Measurements from ENCODE around the gene INPP4A. TPM values are rescaled to one million over a fixed set of nuclear protein-coding genes. Genes with fewer than 3 reads are reported as not detected.

The INPP4A gene
- total and polyA plus RNA-seq, 10 of the 15 experiments (the other 5 are each of a cell fraction or from before 2014, with no cell fraction given): 4.7 to 62.3 (median 36.9) TPM

DNA sequence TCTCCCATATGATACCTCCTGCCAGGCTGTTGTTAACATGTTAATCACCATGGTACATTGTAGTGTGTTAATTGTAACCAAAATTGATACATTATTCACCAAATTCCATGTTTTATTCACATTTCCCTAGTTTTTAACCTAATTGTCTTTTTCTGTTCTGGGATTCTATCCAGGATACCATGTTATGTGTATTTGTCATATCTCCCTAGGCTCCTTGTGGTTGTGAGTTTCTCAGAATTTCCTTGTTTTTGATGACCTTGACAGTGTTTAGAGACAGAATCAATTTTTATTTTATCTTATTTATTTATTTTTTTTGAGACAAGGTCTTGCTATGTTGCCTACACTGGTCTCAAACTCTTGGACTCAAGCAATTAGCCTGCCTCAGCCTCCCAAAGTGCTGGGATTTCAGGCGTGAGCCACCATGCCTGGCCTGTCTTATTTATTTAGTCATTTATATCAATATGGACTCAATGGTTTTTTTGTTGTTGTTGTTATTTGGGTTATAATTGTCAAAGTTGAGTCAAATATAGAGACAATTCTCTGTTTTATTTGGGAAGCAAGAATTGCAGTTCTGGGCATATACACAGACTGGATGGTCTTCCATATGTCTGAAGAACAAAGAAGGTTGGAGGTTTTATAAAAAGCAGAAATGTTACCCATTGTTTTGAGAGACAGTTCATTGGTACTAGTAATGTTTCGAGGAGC is 42.6 kb downstream of the INPP4A start (continued):
- TF ChIP-seq, protein P1, sequence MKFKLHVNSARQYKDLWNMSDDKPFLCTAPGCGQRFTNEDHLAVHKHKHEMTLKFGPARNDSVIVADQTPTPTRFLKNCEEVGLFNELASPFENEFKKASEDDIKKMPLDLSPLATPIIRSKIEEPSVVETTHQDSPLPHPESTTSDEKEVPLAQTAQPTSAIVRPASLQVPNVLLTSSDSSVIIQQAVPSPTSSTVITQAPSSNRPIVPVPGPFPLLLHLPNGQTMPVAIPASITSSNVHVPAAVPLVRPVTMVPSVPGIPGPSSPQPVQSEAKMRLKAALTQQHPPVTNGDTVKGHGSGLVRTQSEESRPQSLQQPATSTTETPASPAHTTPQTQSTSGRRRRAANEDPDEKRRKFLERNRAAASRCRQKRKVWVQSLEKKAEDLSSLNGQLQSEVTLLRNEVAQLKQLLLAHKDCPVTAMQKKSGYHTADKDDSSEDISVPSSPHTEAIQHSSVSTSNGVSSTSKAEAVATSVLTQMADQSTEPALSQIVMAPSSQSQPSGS (IDR thresholded peaks at IDR 0.05; ENCODE audit: low read length): no peak
- TF ChIP-seq HDAC2 (IDR thresholded peaks at IDR 0.05) (no peak), POU2F2 (IDR thresholded peaks at IDR 0.05; ENCODE audit: borderline replicate concordance, low read depth, low read length) (no peak), CEBPZ (IDR thresholded peaks at IDR 0.05; ENCODE audit: low read depth, low read length) (no peak), SUZ12 (IDR thresholded peaks at IDR 0.05; ENCODE audit: unreplicated experiment) (no peak), YBX1 (IDR thresholded peaks at IDR 0.05) (no peak), SPI1 (IDR thresholded peaks at IDR 0.05; ENCODE audit: borderline replicate concordance, insufficient read depth, low read depth, low read length) (peak; percentile 47; the same call in 1 of the 2 replicates), NRF1 (conservative IDR thresholded peaks at IDR 0.05; ENCODE audit: low read depth, low read length) (no peak), FOXK2 (IDR thresholded peaks at IDR 0.05) (no peak), HCFC1 (IDR thresholded peaks at IDR 0.05; ENCODE audit: low read length) (no peak), IRF3 (IDR thresholded peaks at IDR 0.05) (no peak), SP1 (IDR thresholded peaks at IDR 0.05; ENCODE audit: low read depth, low read length) (no peak), ZNF274 (IDR thresholded peaks at IDR 0.05; ENCODE audit: insufficient read depth, insufficient read length) (no peak), TCF3 (IDR thresholded peaks at IDR 0.05; ENCODE audit: borderline replicate concordance, insufficient read depth, low read depth, low read length) (no peak), CREB1 (IDR thresholded peaks at IDR 0.05; ENCODE audit: low read depth) (no peak), CHD1 (IDR thresholded peaks at IDR 0.05; ENCODE audit: low read depth, low read length) (no peak), RELA (IDR thresholded peaks at IDR 0.05; ENCODE audit: borderline replicate concordance, partially characterized antibody) (no peak), PAX8 (IDR thresholded peaks at IDR 0.05) (no peak)
- TF ChIP-seq, protein P2, sequence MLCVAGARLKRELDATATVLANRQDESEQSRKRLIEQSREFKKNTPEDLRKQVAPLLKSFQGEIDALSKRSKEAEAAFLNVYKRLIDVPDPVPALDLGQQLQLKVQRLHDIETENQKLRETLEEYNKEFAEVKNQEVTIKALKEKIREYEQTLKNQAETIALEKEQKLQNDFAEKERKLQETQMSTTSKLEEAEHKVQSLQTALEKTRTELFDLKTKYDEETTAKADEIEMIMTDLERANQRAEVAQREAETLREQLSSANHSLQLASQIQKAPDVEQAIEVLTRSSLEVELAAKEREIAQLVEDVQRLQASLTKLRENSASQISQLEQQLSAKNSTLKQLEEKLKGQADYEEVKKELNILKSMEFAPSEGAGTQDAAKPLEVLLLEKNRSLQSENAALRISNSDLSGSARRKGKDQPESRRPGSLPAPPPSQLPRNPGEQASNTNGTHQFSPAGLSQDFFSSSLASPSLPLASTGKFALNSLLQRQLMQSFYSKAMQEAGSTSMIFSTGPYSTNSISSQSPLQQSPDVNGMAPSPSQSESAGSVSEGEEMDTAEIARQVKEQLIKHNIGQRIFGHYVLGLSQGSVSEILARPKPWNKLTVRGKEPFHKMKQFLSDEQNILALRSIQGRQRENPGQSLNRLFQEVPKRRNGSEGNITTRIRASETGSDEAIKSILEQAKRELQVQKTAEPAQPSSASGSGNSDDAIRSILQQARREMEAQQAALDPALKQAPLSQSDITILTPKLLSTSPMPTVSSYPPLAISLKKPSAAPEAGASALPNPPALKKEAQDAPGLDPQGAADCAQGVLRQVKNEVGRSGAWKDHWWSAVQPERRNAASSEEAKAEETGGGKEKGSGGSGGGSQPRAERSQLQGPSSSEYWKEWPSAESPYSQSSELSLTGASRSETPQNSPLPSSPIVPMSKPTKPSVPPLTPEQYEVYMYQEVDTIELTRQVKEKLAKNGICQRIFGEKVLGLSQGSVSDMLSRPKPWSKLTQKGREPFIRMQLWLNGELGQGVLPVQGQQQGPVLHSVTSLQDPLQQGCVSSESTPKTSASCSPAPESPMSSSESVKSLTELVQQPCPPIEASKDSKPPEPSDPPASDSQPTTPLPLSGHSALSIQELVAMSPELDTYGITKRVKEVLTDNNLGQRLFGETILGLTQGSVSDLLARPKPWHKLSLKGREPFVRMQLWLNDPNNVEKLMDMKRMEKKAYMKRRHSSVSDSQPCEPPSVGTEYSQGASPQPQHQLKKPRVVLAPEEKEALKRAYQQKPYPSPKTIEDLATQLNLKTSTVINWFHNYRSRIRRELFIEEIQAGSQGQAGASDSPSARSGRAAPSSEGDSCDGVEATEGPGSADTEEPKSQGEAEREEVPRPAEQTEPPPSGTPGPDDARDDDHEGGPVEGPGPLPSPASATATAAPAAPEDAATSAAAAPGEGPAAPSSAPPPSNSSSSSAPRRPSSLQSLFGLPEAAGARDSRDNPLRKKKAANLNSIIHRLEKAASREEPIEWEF (IDR thresholded peaks at IDR 0.05; ENCODE audit: insufficient replicate concordance, low read depth, low read length): peak; percentile 32

Data from GM12878 (cell line).